CD4-positive, alpha-beta T cell (primary cell): ENCODE results near the gene ADAMTS12. TPM values are rescaled to one million over a fixed set of nuclear protein-coding genes. Genes with fewer than 3 reads are reported as not detected.

ENCODE experiments used
- ATAC-seq: fragments of 200-7000 bp; cut with Tn5 transposase; one replicate; pipeline ENCODE4 v1.10.0; 2022; ENCODE audit warnings: mild to moderate bottlenecking; ENCODE audit not compliant: poor library complexity
- CTCF ChIA-PET: fragments of 350-600 bp; sonication (Branson Sonifier 250); formaldehyde crosslinking; loops from one replicate; lab custom pipeline; 2021; ENCODE audit warnings: antibody characterized with exemption, inconsistent platforms; lab: Charles Lee
- POLR2A ChIA-PET: fragments of 350-600 bp; sonication (Branson Sonifier 250); formaldehyde crosslinking; loops from one replicate; lab custom pipeline; 2021; ENCODE audit warnings: antibody characterized with exemption, inconsistent platforms; lab: Charles Lee
- DNase-seq, 14 experiments: peaks; one replicate each; pipeline ENCODE4 v3.0.0-alpha.2; 2013 to 2020; ENCODE audit warnings: mixed read lengths in 2 of 14
- H3K27ac ChIP-seq, 2 donors: one replicate each; pipeline versions ENCODE4 v1.5.1 to v1.7.0; 2013; ENCODE audit warnings: low read length in 2 of 2, low read depth in 1 of 2, mild to moderate bottlenecking in 1 of 2
- H3K27me3 ChIP-seq, 2 experiments: 1 replicate in 1 of 2; 2 replicates in 1 of 2; pipeline versions ENCODE4 v1.6.1 to v1.7.0; 2013; ENCODE audit warnings: low read length in 2 of 2, control low read depth in 1 of 2, mild to moderate bottlenecking in 1 of 2, moderate library complexity in 1 of 2; ENCODE audit not compliant: insufficient read depth in 2 of 2, control insufficient read depth in 1 of 2
- H3K36me3 ChIP-seq: one replicate; pipeline ENCODE4 v1.6.1; 2013; ENCODE audit warnings: low read length, control low read depth; ENCODE audit not compliant: insufficient read depth
- H3K4me1 ChIP-seq: one replicate; pipeline ENCODE4 v1.6.1; 2013; ENCODE audit warnings: low read length, control low read depth; ENCODE audit not compliant: insufficient read depth
- H3K4me3 ChIP-seq: one replicate; pipeline ENCODE4 v1.5.1; 2013; ENCODE audit warnings: mild to moderate bottlenecking, low read length, moderate library complexity
- H3K9me3 ChIP-seq, 2 experiments: 1 replicate in 1 of 2; 2 replicates in 1 of 2; pipeline versions ENCODE4 v1.6.1 to v1.7.0; 2013; ENCODE audit warnings: low read length in 2 of 2, mild to moderate bottlenecking in 2 of 2, control low read depth in 1 of 2, moderate library complexity in 1 of 2; ENCODE audit not compliant: control insufficient read depth in 1 of 2, insufficient read depth in 1 of 2
- H3K27ac Mint-ChIP-seq: one replicate; pipeline ENCODE4 v1.8.0; 2020; ENCODE audit warnings: mixed read lengths
- H3K27me3 Mint-ChIP-seq: one replicate; pipeline ENCODE4 v1.8.0; 2021; ENCODE audit warnings: mixed read lengths
- H3K36me3 Mint-ChIP-seq: one replicate; pipeline ENCODE4 v1.8.0; 2021; ENCODE audit warnings: low read depth, mixed read lengths
- H3K4me1 Mint-ChIP-seq: one replicate; pipeline ENCODE4 v1.8.0; 2021; ENCODE audit warnings: low read depth, mixed read lengths
- H3K4me3 Mint-ChIP-seq: one replicate; pipeline ENCODE4 v1.8.0; 2020; ENCODE audit warnings: mild to moderate bottlenecking, mixed read lengths
- H3K9me3 Mint-ChIP-seq: one replicate; pipeline ENCODE4 v1.8.0; 2020; ENCODE audit warnings: mixed read lengths
- CTCF ChIP-seq: fragments of 200-600 bp; IDR thresholded peaks from one replicate; pipeline ENCODE4 v1.8.0; 2022; ENCODE audit warnings: antibody characterized with exemption, mild to moderate bottlenecking
- intact Hi-C, 2 experiments: fragments of 100-400 bp; cut with DNase I in 1 of 2; cut with micrococcal nuclease in 1 of 2; formaldehyde crosslinking; loops; one replicate each; pipeline versions ENCODE4 v1.15.1 to v1.9.0; 2023 to 2025; cut with DNase I, micrococcal nuclease
- total RNA-seq, 174 experiments: library from RNA in 2 of 174; stranded (reverse) in 2 of 174; gene quantifications; one replicate each; pipeline ENCODE4 v1.2.3 and lab custom pipeline; 2021 to 2026

ADAMTS12 gene
- total RNA-seq, 2 experiments from 2014 or later: 0.06 TPM; not detected in 1

- no peak overlapping the region for H3K4me3 Mint-ChIP-seq
- H3K27ac Mint-ChIP-seq: no peak overlapping the region
- H3K27me3 Mint-ChIP-seq: no peaks in the 10 kb centered on the region
- intact Hi-C loops: no loop called here
- CTCF ChIA-PET: no interaction called here
- H3K36me3 Mint-ChIP-seq: no peaks in the 10 kb centered on the region
- ATAC-seq (no peak), DNase-seq (no peak)
- no peaks in the 10 kb centered on the region for H3K27me3 ChIP-seq
- POLR2A ChIA-PET: no interaction called here
- no peaks in the 10 kb centered on the region for H3K9me3 Mint-ChIP-seq
- TF ChIP-seq CTCF: no peak
- no peaks in the 10 kb centered on the region for H3K36me3 ChIP-seq
- no peak overlapping the region for H3K4me3 ChIP-seq
- no peaks in the 10 kb centered on the region for H3K9me3 ChIP-seq
- H3K4me1 ChIP-seq: no peaks in the 10 kb centered on the region
- H3K27ac ChIP-seq: no peak overlapping the region
- no peaks in the 10 kb centered on the region for H3K4me1 Mint-ChIP-seq
Measured at GRCh38 chr5:33489481-33490067, 402.2 kb downstream of the ADAMTS12 start.

DNA sequence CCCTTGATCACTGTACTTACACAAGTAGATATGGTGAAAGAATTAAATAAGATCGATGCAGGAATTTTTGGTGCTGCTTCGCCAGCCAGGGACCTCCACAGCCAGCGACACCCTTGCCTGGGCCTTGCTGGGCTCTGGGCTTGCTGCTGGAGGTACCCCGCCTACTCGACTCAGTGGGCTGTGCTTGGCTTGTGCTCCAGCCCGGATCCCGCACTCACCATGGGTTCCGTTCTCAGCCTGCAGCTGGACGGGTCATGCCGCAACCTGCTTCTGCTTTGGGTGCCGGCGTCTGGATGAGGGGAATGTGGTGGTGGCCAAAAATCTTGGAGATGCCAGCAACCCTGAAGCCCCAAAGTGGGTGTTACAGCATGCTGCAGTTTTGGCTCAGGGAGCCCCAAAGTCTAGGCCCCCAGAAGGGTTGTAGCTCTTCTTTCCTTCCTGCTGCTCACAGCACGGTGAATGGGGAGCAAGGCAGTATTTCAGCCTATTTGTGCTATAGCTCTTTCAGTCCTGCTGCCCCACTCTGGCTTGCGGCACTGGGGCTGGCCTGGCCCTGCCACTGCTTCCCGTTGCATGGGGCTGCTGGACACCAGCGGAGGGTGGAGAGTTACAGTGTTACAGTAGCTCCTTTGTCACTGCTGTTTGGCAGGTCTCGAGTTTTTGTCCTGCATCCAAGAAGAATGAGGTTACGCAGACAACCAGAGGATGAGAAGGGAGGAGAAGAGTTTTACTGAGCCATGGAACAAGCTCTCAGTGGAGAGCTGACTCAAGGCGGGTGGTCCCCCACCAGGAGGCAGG, 403.0 kb downstream of the ADAMTS12 start:
- Mint-ChIP-seq H3K36me3 (no peaks in the 10 kb centered on the region), H3K27me3 (no peaks in the 10 kb centered on the region), H3K4me3 (no peak overlapping the region), H3K27ac (no peak overlapping the region), H3K9me3 (no peaks in the 10 kb centered on the region), H3K4me1 (no peaks in the 10 kb centered on the region)
- Histone ChIP-seq H3K9me3 (no peaks in the 10 kb centered on the region), H3K27ac (no peak overlapping the region), H3K4me1 (no peaks in the 10 kb centered on the region), H3K36me3 (no peaks in the 10 kb centered on the region), H3K27me3 (no peaks in the 10 kb centered on the region), H3K4me3 (no peak overlapping the region)
- ATAC-seq: no peak
- intact Hi-C loops: no loop called here
- no peak for DNase-seq
- ChIA-PET POLR2A (no interaction called here), CTCF (no interaction called here)
- TF ChIP-seq CTCF: no peak

GRCh38 chr5:33487236-33487635, 404.6 kb downstream of the ADAMTS12 start:
- POLR2A ChIA-PET: no interaction called here
- no peaks in the 10 kb centered on the region for H3K27me3 Mint-ChIP-seq
- H3K9me3 ChIP-seq: no peaks in the 10 kb centered on the region
- CTCF ChIA-PET: no interaction called here
- no peak for TF ChIP-seq CTCF
- H3K36me3 ChIP-seq: no peaks in the 10 kb centered on the region
- no peak overlapping the region for H3K27ac ChIP-seq
- H3K27ac Mint-ChIP-seq: no peak overlapping the region
- DNase-seq: no peak
- no peak overlapping the region for H3K4me3 Mint-ChIP-seq
- H3K27me3 ChIP-seq: no peaks in the 10 kb centered on the region
- intact Hi-C loops: no loop called here
- no peaks in the 10 kb centered on the region for H3K4me1 Mint-ChIP-seq
- H3K9me3 Mint-ChIP-seq: no peaks in the 10 kb centered on the region
- H3K4me1 ChIP-seq: no peaks in the 10 kb centered on the region
- H3K36me3 Mint-ChIP-seq: peaks cover 3% of the 10 kb centered on the region
- no peak overlapping the region for H3K4me3 ChIP-seq
- ATAC-seq: no peak
